Duodenal mucosa (tissue), 2 donors: ENCODE results near the gene DOCK7.

Source experiments
- H3K27ac ChIP-seq: one replicate; pipeline ENCODE4 v1.7.0; 2013; ENCODE audit warnings: low read depth, low read length
- H3K27me3 ChIP-seq, 2 donors: one replicate each; pipeline ENCODE4 v1.7.0; 2013; ENCODE audit warnings: low read length in 2 of 2, control low read depth in 1 of 2; ENCODE audit not compliant: insufficient read depth in 2 of 2, control insufficient read depth in 1 of 2
- H3K36me3 ChIP-seq, 2 donors: one replicate each; pipeline ENCODE4 v1.7.0; 2013; ENCODE audit warnings: low read length in 2 of 2, control low read depth in 1 of 2; ENCODE audit not compliant: insufficient read depth in 2 of 2, control insufficient read depth in 1 of 2
- H3K4me1 ChIP-seq, 2 donors: one replicate each; pipeline ENCODE4 v1.7.0; 2013; ENCODE audit warnings: low read length in 2 of 2, control low read depth in 1 of 2; ENCODE audit not compliant: insufficient read depth in 2 of 2, control insufficient read depth in 1 of 2
- H3K4me3 ChIP-seq, 2 donors: one replicate each; pipeline ENCODE4 v1.7.0; 2013; ENCODE audit warnings: low read length in 2 of 2, low read depth in 1 of 2
- H3K9ac ChIP-seq, 2 donors: one replicate each; pipeline ENCODE4 v1.7.0; 2013; ENCODE audit warnings: low read length in 2 of 2, low read depth in 1 of 2
- H3K9me3 ChIP-seq, 2 donors: one replicate each; pipeline ENCODE4 v1.7.0; 2013; ENCODE audit warnings: low read length in 2 of 2, control low read depth in 1 of 2; ENCODE audit not compliant: control insufficient read depth in 1 of 2

Gene DOCK7

GRCh38 chr1:62514746-62515423 lies 173.3 kb downstream of the DOCK7 start:
- Histone ChIP-seq H3K4me3 (no peak overlapping the region), H3K27me3 (no peaks in the 10 kb centered on the region), H3K4me1 (no peaks in the 10 kb centered on the region), H3K9me3 (peaks cover 0 to 3% of the 10 kb centered on the region in 2 donors), H3K36me3 (peaks cover under 1 to 7% of the 10 kb centered on the region in 2 donors), H3K27ac (no peak overlapping the region), H3K9ac (no peak overlapping the region)

GRCh38 chr1:62513013-62513412 lies 175.2 kb downstream of the DOCK7 start:
- H3K4me1 ChIP-seq: no peaks in the 10 kb centered on the region
- H3K4me3 ChIP-seq: no peak overlapping the region
- H3K27me3 ChIP-seq: no peaks in the 10 kb centered on the region
- H3K9ac ChIP-seq: no peak overlapping the region
- no peak overlapping the region for H3K27ac ChIP-seq
- no peaks in the 10 kb centered on the region for H3K9me3 ChIP-seq
- peaks cover 3 to 12% of the 10 kb centered on the region in 2 donors for H3K36me3 ChIP-seq

GRCh38 chr1:62509028-62509427 lies 179.2 kb downstream of the DOCK7 start:
- Histone ChIP-seq H3K36me3 (peaks cover 3 to 16% of the 10 kb centered on the region in 2 donors), H3K4me3 (no peak overlapping the region), H3K27me3 (no peaks in the 10 kb centered on the region), H3K4me1 (no peaks in the 10 kb centered on the region), H3K9me3 (no peaks in the 10 kb centered on the region), H3K27ac (no peak overlapping the region), H3K9ac (no peak overlapping the region)

- Histone ChIP-seq H3K36me3 (peaks cover 3 to 16% of the 10 kb centered on the region in 2 donors), H3K9me3 (no peaks in the 10 kb centered on the region), H3K27me3 (no peaks in the 10 kb centered on the region), H3K9ac (no peak overlapping the region), H3K4me1 (no peaks in the 10 kb centered on the region), H3K4me3 (no peak overlapping the region), H3K27ac (no peak overlapping the region)
Observed at GRCh38 chr1:62508187-62508758, 179.9 kb downstream of the DOCK7 start.

GRCh38 chr1:62500210-62500609 lies 188.0 kb downstream of the DOCK7 start:
- no peaks in the 10 kb centered on the region for H3K4me1 ChIP-seq
- H3K9ac ChIP-seq: no peak overlapping the region
- no peaks in the 10 kb centered on the region for H3K9me3 ChIP-seq
- no peak overlapping the region for H3K27ac ChIP-seq
- H3K27me3 ChIP-seq: no peaks in the 10 kb centered on the region
- H3K4me3 ChIP-seq: no peak overlapping the region
- peaks cover 0 to 6% of the 10 kb centered on the region in 2 donors for H3K36me3 ChIP-seq

GRCh38 chr1:62494137-62494536 lies 194.0 kb downstream of the DOCK7 start:
- Histone ChIP-seq H3K36me3 (peaks cover 0 to 25% of the 10 kb centered on the region in 2 donors), H3K27ac (no peak overlapping the region), H3K9me3 (no peaks in the 10 kb centered on the region), H3K27me3 (no peaks in the 10 kb centered on the region), H3K9ac (no peak overlapping the region), H3K4me1 (no peaks in the 10 kb centered on the region), H3K4me3 (no peak overlapping the region)

GRCh38 chr1:62493656-62494055 lies 194.5 kb downstream of the DOCK7 start:
- H3K27me3 ChIP-seq: no peaks in the 10 kb centered on the region
- no peaks in the 10 kb centered on the region for H3K9me3 ChIP-seq
- H3K9ac ChIP-seq: no peak overlapping the region
- H3K36me3 ChIP-seq: peaks cover 0 to 27% of the 10 kb centered on the region in 2 donors
- no peaks in the 10 kb centered on the region for H3K4me1 ChIP-seq
- H3K4me3 ChIP-seq: no peak overlapping the region
- H3K27ac ChIP-seq: no peak overlapping the region

- no peak overlapping the region for H3K27ac ChIP-seq
- H3K4me3 ChIP-seq: no peak overlapping the region
- no peaks in the 10 kb centered on the region for H3K27me3 ChIP-seq
- no peak overlapping the region for H3K9ac ChIP-seq
- H3K9me3 ChIP-seq: no peaks in the 10 kb centered on the region
- H3K36me3 ChIP-seq: peaks cover 2 to 27% of the 10 kb centered on the region in 2 donors
- H3K4me1 ChIP-seq: no peaks in the 10 kb centered on the region
Observed at GRCh38 chr1:62492521-62492920, 195.7 kb downstream of the DOCK7 start.

- H3K9me3 ChIP-seq: no peaks in the 10 kb centered on the region
- H3K27ac ChIP-seq: no peak overlapping the region
- H3K4me3 ChIP-seq: no peak overlapping the region
- peaks cover 2 to 22% of the 10 kb centered on the region in 2 donors for H3K36me3 ChIP-seq
- no peak overlapping the region for H3K9ac ChIP-seq
- no peaks in the 10 kb centered on the region for H3K4me1 ChIP-seq
- no peaks in the 10 kb centered on the region for H3K27me3 ChIP-seq
Observed at GRCh38 chr1:62487956-62488355, 200.2 kb downstream of the DOCK7 start.

- Histone ChIP-seq H3K4me1 (no peaks in the 10 kb centered on the region), H3K27ac (no peak overlapping the region), H3K36me3 (peaks cover 2 to 7% of the 10 kb centered on the region in 2 donors), H3K9ac (no peak overlapping the region), H3K9me3 (no peaks in the 10 kb centered on the region), H3K27me3 (no peaks in the 10 kb centered on the region), H3K4me3 (no peak overlapping the region)
Observed at GRCh38 chr1:62484824-62485468, 203.2 kb downstream of the DOCK7 start.
